Mesodermal cell (in vitro differentiated cells): ENCODE results near the gene IL1RAPL1.

Source experiments
- H3K27ac ChIP-seq: 2 replicates; pipeline ENCODE4 v1.7.0; 2013; ENCODE audit warnings: mild to moderate bottlenecking, low read depth, low read length, moderate library complexity; ENCODE audit not compliant: severe bottlenecking
- H3K36me3 ChIP-seq: 2 replicates; pipeline ENCODE4 v1.7.1; 2013; ENCODE audit warnings: mild to moderate bottlenecking, low read length, moderate library complexity; ENCODE audit not compliant: control insufficient read depth, insufficient read depth
- H3K4me1 ChIP-seq: one replicate; pipeline ENCODE4 v1.7.1; 2013; ENCODE audit warnings: mild to moderate bottlenecking, low read length; ENCODE audit not compliant: insufficient read depth, control insufficient read depth, poor library complexity, severe bottlenecking
- H3K4me3 ChIP-seq: 2 replicates; pipeline ENCODE4 v1.7.0; 2013; ENCODE audit warnings: low read length, control low read depth, mild to moderate bottlenecking; ENCODE audit not compliant: insufficient read depth, poor library complexity, severe bottlenecking; ENCODE audit errors: extremely low read depth
- H3K9me3 ChIP-seq: 2 replicates; pipeline ENCODE4 v1.7.1; 2013; ENCODE audit warnings: mild to moderate bottlenecking, low read length, moderate library complexity; ENCODE audit not compliant: control insufficient read depth
- WGBS, 2 experiments: methylation state at CpG; one replicate each; pipeline ENCODE4 v1.1.5; 2013; ENCODE audit warnings: missing lambda C conversion rate in 2 of 2; ENCODE audit not compliant: insufficient coverage in 2 of 2; 5-methylcytosine and 5-hydroxymethylcytosine counted together

The IL1RAPL1 gene

GRCh38 chrX:29455702-29456101 is 868.5 kb downstream of the IL1RAPL1 start:
- no peak overlapping the region for H3K27ac ChIP-seq
- no peaks in the 10 kb centered on the region for H3K36me3 ChIP-seq
- no peaks in the 10 kb centered on the region for H3K4me1 ChIP-seq
- H3K4me3 ChIP-seq, result no peak overlapping the region
- no peaks in the 10 kb centered on the region for H3K9me3 ChIP-seq
- no CpG with 5 or more reads among the region's 3 CpGs for WGBS, 2 experiments

GRCh38 chrX:29461039-29461438 is 873.8 kb downstream of the IL1RAPL1 start:
- Histone ChIP-seq H3K4me3 (no peak overlapping the region), H3K9me3 (no peaks in the 10 kb centered on the region), H3K4me1 (no peaks in the 10 kb centered on the region), H3K27ac (no peak overlapping the region), H3K36me3 (no peaks in the 10 kb centered on the region)
- no CpG with 5 or more reads among the region's 2 CpGs for WGBS, 2 experiments

GRCh38 chrX:29466456-29466855 is 879.2 kb downstream of the IL1RAPL1 start:
- Histone ChIP-seq H3K9me3 (no peaks in the 10 kb centered on the region), H3K4me1 (no peaks in the 10 kb centered on the region), H3K27ac (no peak overlapping the region), H3K36me3 (no peaks in the 10 kb centered on the region), H3K4me3 (no peak overlapping the region)
- WGBS, 2 experiments, result 94 to 100% methylated on average over 2 of the region's 2 CpGs

- no peaks in the 10 kb centered on the region for H3K9me3 ChIP-seq
- no CpG with 5 or more reads among the region's 4 CpGs for WGBS, 2 experiments
- no peak overlapping the region for H3K4me3 ChIP-seq
- no peaks in the 10 kb centered on the region for H3K4me1 ChIP-seq
- no peak overlapping the region for H3K27ac ChIP-seq
- H3K36me3 ChIP-seq, result no peaks in the 10 kb centered on the region
Observed at GRCh38 chrX:29468911-29469494, 881.8 kb downstream of the IL1RAPL1 start.

GRCh38 chrX:29470030-29470429 is 882.8 kb downstream of the IL1RAPL1 start:
- H3K4me3 ChIP-seq, result no peak overlapping the region
- no peaks in the 10 kb centered on the region for H3K36me3 ChIP-seq
- no peaks in the 10 kb centered on the region for H3K9me3 ChIP-seq
- H3K4me1 ChIP-seq, result no peaks in the 10 kb centered on the region
- no peak overlapping the region for H3K27ac ChIP-seq
- no CpG with 5 or more reads among the region's 1 CpG for WGBS, 2 experiments

GRCh38 chrX:29471829-29472228 is 884.6 kb downstream of the IL1RAPL1 start:
- Histone ChIP-seq H3K36me3 (no peaks in the 10 kb centered on the region), H3K9me3 (no peaks in the 10 kb centered on the region), H3K27ac (no peak overlapping the region), H3K4me1 (no peaks in the 10 kb centered on the region), H3K4me3 (no peak overlapping the region)

GRCh38 chrX:29477878-29478277 is 890.6 kb downstream of the IL1RAPL1 start:
- H3K27ac ChIP-seq, result no peak overlapping the region
- H3K36me3 ChIP-seq, result no peaks in the 10 kb centered on the region
- WGBS, 2 experiments, result 83% methylated on average over 1 of the region's 1 CpG; no CpG with 5 or more reads in 1 of the 2 experiments
- no peaks in the 10 kb centered on the region for H3K9me3 ChIP-seq
- no peaks in the 10 kb centered on the region for H3K4me1 ChIP-seq
- no peak overlapping the region for H3K4me3 ChIP-seq

- WGBS, 2 experiments, result 70 to 100% methylated on average over 1 to 6 of the region's 10 CpGs
- Histone ChIP-seq H3K36me3 (no peaks in the 10 kb centered on the region), H3K4me1 (no peaks in the 10 kb centered on the region), H3K9me3 (no peaks in the 10 kb centered on the region), H3K27ac (no peak overlapping the region), H3K4me3 (no peak overlapping the region)
Observed at GRCh38 chrX:29478336-29479069, 891.3 kb downstream of the IL1RAPL1 start.

- Histone ChIP-seq H3K36me3 (no peaks in the 10 kb centered on the region), H3K4me1 (no peaks in the 10 kb centered on the region), H3K27ac (no peak overlapping the region), H3K4me3 (no peak overlapping the region), H3K9me3 (no peaks in the 10 kb centered on the region)
- 83% methylated on average over 1 of the region's 2 CpGs; no CpG with 5 or more reads in 1 of the 2 experiments for WGBS, 2 experiments
Observed at GRCh38 chrX:29487214-29487613, 900.0 kb downstream of the IL1RAPL1 start.

- no peaks in the 10 kb centered on the region for H3K36me3 ChIP-seq
- no peaks in the 10 kb centered on the region for H3K4me1 ChIP-seq
- WGBS, 2 experiments, result no CpG with 5 or more reads among the region's 1 CpG
- H3K4me3 ChIP-seq, result no peak overlapping the region
- no peak overlapping the region for H3K27ac ChIP-seq
- H3K9me3 ChIP-seq, result no peaks in the 10 kb centered on the region
Observed at GRCh38 chrX:29487714-29488113, 900.5 kb downstream of the IL1RAPL1 start.

- Histone ChIP-seq H3K4me3 (no peak overlapping the region), H3K27ac (no peak overlapping the region), H3K9me3 (no peaks in the 10 kb centered on the region), H3K4me1 (no peaks in the 10 kb centered on the region), H3K36me3 (no peaks in the 10 kb centered on the region)
- WGBS, 2 experiments, result 80 to 100% methylated on average over 1 of the region's 1 CpG
Observed at GRCh38 chrX:29488919-29489318, 901.7 kb downstream of the IL1RAPL1 start.
